Keratinocyte (primary cell): Measurements from ENCODE around the gene PLCL1. TPM values are rescaled to one million over a fixed set of nuclear protein-coding genes. Genes with fewer than 3 reads are reported as not detected.

ENCODE experiments used
- DNase-seq: peaks from one replicate; pipeline ENCODE4 v3.0.0-alpha.2; 2011; ENCODE audit warnings: low read depth, missing footprints, low spot score
- FAIRE-seq: peaks from 2 replicates; lab custom pipeline; 2011; peaks lifted over from hg19 to GRCh38; lab: Jason Lieb, UNC
- H2AFZ ChIP-seq: 2 replicates; pipeline ENCODE4 v1.6.0; 2012; ENCODE audit warnings: low read length, control low read depth, inconsistent platforms; ENCODE audit not compliant: control insufficient read depth
- H3K27ac ChIP-seq: 2 replicates; pipeline ENCODE4 v1.5.1; 2011; ENCODE audit warnings: low read length; ENCODE audit not compliant: control insufficient read depth, insufficient read depth
- H3K27me3 ChIP-seq: 3 replicates; pipeline ENCODE4 v1.6.0; 2011; ENCODE audit warnings: low read length; ENCODE audit not compliant: control insufficient read depth, insufficient read depth; ENCODE audit errors: extremely low read depth
- H3K36me3 ChIP-seq, 2 experiments: 2 replicates in 1 of 2; 3 replicates in 1 of 2; pipeline ENCODE4 v1.5.1; 2011; ENCODE audit warnings: low read length in 2 of 2, mild to moderate bottlenecking in 1 of 2; ENCODE audit not compliant: control insufficient read depth in 2 of 2, insufficient read depth in 2 of 2; ENCODE audit errors: extremely low read depth in 1 of 2
- H3K4me1 ChIP-seq: 3 replicates; pipeline ENCODE4 v1.5.1; 2011; ENCODE audit warnings: low read length; ENCODE audit not compliant: control insufficient read depth, insufficient read depth; ENCODE audit errors: extremely low read depth
- H3K4me2 ChIP-seq: 3 replicates; pipeline ENCODE4 v1.6.0; 2011; ENCODE audit warnings: low read depth, low read length; ENCODE audit not compliant: control insufficient read depth, insufficient read depth; ENCODE audit errors: extremely low read depth
- H3K4me3 ChIP-seq, 3 experiments: fragments of 200-600 bp in 1 of 3; sonication (generic) in 1 of 3; 2 replicates in 2 of 3; 3 replicates in 1 of 3; pipeline ENCODE4 v1.5.1; 2011 to 2016; ENCODE audit warnings: low read length in 3 of 3, mild to moderate bottlenecking in 3 of 3, control low read depth in 2 of 3, inconsistent platforms in 1 of 3, low read depth in 1 of 3, mixed read lengths in 1 of 3, mixed run types in 1 of 3, moderate library complexity in 1 of 3; ENCODE audit not compliant: control insufficient read depth in 2 of 3, insufficient read depth in 2 of 3; ENCODE audit errors: extremely low read depth in 1 of 3
- H3K79me2 ChIP-seq: 2 replicates; pipeline ENCODE4 v1.6.0; 2012; ENCODE audit warnings: low read length; ENCODE audit not compliant: control insufficient read depth, insufficient read depth
- H3K9ac ChIP-seq: 3 replicates; pipeline ENCODE4 v1.6.0; 2011; ENCODE audit warnings: low read length; ENCODE audit not compliant: control insufficient read depth, insufficient read depth; ENCODE audit errors: extremely low read depth
- H3K9me1 ChIP-seq: 3 replicates; pipeline ENCODE4 v1.6.0; 2011; ENCODE audit warnings: low read length; ENCODE audit not compliant: control insufficient read depth, insufficient read depth; ENCODE audit errors: extremely low read depth
- H3K9me3 ChIP-seq: 2 replicates; pipeline ENCODE4 v1.5.1; 2012; ENCODE audit warnings: low read depth, low read length; ENCODE audit not compliant: control insufficient read depth
- H4K20me1 ChIP-seq: 3 replicates; pipeline ENCODE4 v1.6.0; 2011; ENCODE audit warnings: low read length; ENCODE audit not compliant: control insufficient read depth, insufficient read depth; ENCODE audit errors: extremely low read depth
- CTCF ChIP-seq, 3 experiments: IDR thresholded peaks in 1 of 3; conservative IDR thresholded peaks in 1 of 3; optimal IDR thresholded peaks in 1 of 3; 2 replicates in 2 of 3; 3 replicates in 1 of 3; pipeline versions ENCODE3 to v1.5.1; 2011; ENCODE audit warnings: low read length in 3 of 3, mild to moderate bottlenecking in 3 of 3, moderate library complexity in 2 of 3, control low read depth in 1 of 3, inconsistent platforms in 1 of 3; ENCODE audit not compliant: insufficient read depth in 2 of 3; ENCODE audit errors: extremely low read depth in 1 of 3
- EZH2 ChIP-seq: IDR thresholded peaks from one replicate; pipeline ENCODE4 v1.6.1; 2012; ENCODE audit warnings: inconsistent platforms, mild to moderate bottlenecking, low read length, moderate library complexity
- dilution Hi-C: fragments of 300-500 bp; cut with MboI; formaldehyde crosslinking; loops from one replicate; pipeline ENCODE4 v1.7.0; 2020; ENCODE audit warnings: low sequenced_read_pairs; ENCODE audit not compliant: extremely low pct_ligation_motif_present
- polyA plus RNA-seq, 5 experiments: library from polyadenylated mRNA; depleted of rRNA in 3 of 5; stranded (reverse) in 3 of 5; stranded (forward) in 1 of 5; unstranded in 1 of 5; fragments of >200 nt; gene quantifications; 1 replicate in 1 of 5; 2 replicates in 3 of 5; 3 replicates in 1 of 5; pipeline versions ENCODE4 v1.2.1 to v1.2.3, GENCODE V29; 2011 to 2012; ENCODE audit warnings: missing spikeins in 2 of 5, low read depth in 1 of 5, low replicate concordance in 1 of 5

The PLCL1 gene
- polyA plus RNA-seq, 1 donor (not counting 4 experiments of a cell fraction or from before 2014, with no cell fraction given), result 0.01 TPM

- H3K9ac ChIP-seq, result no peak overlapping the region
- no peaks in the 10 kb centered on the region for H3K36me3 ChIP-seq
- no peaks in the 10 kb centered on the region for H3K27me3 ChIP-seq
- H3K4me3 ChIP-seq, result no peak overlapping the region
- dilution Hi-C loops, result loop anchor here (25.0 kb wide), 1 partner anchor 304 kb away; the partner anchor contains the start of gene PLCL1
- H3K27ac ChIP-seq, result no peak overlapping the region
- no peak for TF ChIP-seq CTCF (optimal IDR thresholded peaks at IDR 0.05 in 1 of 3, IDR thresholded peaks at IDR 0.05 in 1 of 3, conservative IDR thresholded peaks at IDR 0.05 in 1 of 3; ENCODE audit: extremely low read depth in 1 of 3, insufficient read depth in 2 of 3, low read length in 3 of 3)
- no peak for TF ChIP-seq EZH2
- H3K9me3 ChIP-seq, result no peaks in the 10 kb centered on the region
- no peak overlapping the region for H2AFZ ChIP-seq
- no peaks in the 10 kb centered on the region for H4K20me1 ChIP-seq
- H3K9me1 ChIP-seq, result no peaks in the 10 kb centered on the region
- H3K4me1 ChIP-seq, result no peaks in the 10 kb centered on the region
- FAIRE-seq, result no peak
- H3K4me2 ChIP-seq, result no peak overlapping the region
- DNase-seq, result no peak
- no peaks in the 10 kb centered on the region for H3K79me2 ChIP-seq
Measured at GRCh38 chr2:198116756-198117155, 312.4 kb downstream of the PLCL1 start.

- H3K36me3 ChIP-seq, result no peaks in the 10 kb centered on the region
- H3K9me1 ChIP-seq, result no peaks in the 10 kb centered on the region
- H2AFZ ChIP-seq, result no peak overlapping the region
- dilution Hi-C loops, result loop anchor here (25.0 kb wide), 1 partner anchor 305 kb away; the partner anchor contains the start of gene PLCL1
- H3K27ac ChIP-seq, result no peak overlapping the region
- H3K27me3 ChIP-seq, result no peaks in the 10 kb centered on the region
- H4K20me1 ChIP-seq, result no peaks in the 10 kb centered on the region
- no peak for TF ChIP-seq EZH2
- TF ChIP-seq CTCF (optimal IDR thresholded peaks at IDR 0.05 in 1 of 3, IDR thresholded peaks at IDR 0.05 in 1 of 3, conservative IDR thresholded peaks at IDR 0.05 in 1 of 3; ENCODE audit: extremely low read depth in 1 of 3, insufficient read depth in 2 of 3, low read length in 3 of 3), result no peak
- FAIRE-seq, result no peak
- H3K9me3 ChIP-seq, result no peaks in the 10 kb centered on the region
- no peak overlapping the region for H3K9ac ChIP-seq
- H3K4me3 ChIP-seq, result no peak overlapping the region
- no peaks in the 10 kb centered on the region for H3K4me1 ChIP-seq
- no peak overlapping the region for H3K4me2 ChIP-seq
- no peaks in the 10 kb centered on the region for H3K79me2 ChIP-seq
- no peak for DNase-seq
Measured at GRCh38 chr2:198117406-198118041, 313.1 kb downstream of the PLCL1 start.
